Keratinocyte (primary cell): Measurements from ENCODE around the gene SPECC1L.

Experiments used
- EZH2 ChIP-seq: IDR thresholded peaks from one replicate; pipeline ENCODE4 v1.6.1; 2012; ENCODE audit warnings: inconsistent platforms, mild to moderate bottlenecking, low read length, moderate library complexity
- TF ChIP-seq, protein P1 (sequence below), 3 experiments: IDR thresholded peaks in 1 of 3; conservative IDR thresholded peaks in 1 of 3; optimal IDR thresholded peaks in 1 of 3; 2 replicates in 2 of 3; 3 replicates in 1 of 3; pipeline versions ENCODE3 to v1.5.1; 2011; ENCODE audit warnings: low read length in 3 of 3, mild to moderate bottlenecking in 3 of 3, moderate library complexity in 2 of 3, control low read depth in 1 of 3, inconsistent platforms in 1 of 3; ENCODE audit not compliant: insufficient read depth in 2 of 3; ENCODE audit errors: extremely low read depth in 1 of 3

DNA sequence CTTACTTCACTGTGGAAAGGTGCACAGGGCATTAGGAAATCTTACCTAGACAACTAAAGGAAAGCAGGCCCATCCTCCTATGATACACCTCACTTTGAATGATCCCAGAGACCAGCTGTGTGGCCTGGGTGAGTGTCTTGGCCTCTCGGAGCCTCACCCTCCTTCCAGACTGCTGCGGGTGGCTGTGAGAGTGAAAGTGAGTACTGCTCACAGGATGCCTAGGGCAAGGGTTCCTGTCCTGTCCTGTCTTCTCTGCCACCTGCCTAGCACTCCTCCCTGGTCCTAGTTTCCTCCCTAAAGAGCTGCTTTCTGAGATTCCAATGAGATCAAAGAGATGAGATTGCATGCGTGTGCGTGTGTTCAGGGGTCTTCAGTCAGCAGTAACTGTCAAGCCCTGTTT, 137.3 kb downstream of the SPECC1L start:
- TF ChIP-seq, protein P1, sequence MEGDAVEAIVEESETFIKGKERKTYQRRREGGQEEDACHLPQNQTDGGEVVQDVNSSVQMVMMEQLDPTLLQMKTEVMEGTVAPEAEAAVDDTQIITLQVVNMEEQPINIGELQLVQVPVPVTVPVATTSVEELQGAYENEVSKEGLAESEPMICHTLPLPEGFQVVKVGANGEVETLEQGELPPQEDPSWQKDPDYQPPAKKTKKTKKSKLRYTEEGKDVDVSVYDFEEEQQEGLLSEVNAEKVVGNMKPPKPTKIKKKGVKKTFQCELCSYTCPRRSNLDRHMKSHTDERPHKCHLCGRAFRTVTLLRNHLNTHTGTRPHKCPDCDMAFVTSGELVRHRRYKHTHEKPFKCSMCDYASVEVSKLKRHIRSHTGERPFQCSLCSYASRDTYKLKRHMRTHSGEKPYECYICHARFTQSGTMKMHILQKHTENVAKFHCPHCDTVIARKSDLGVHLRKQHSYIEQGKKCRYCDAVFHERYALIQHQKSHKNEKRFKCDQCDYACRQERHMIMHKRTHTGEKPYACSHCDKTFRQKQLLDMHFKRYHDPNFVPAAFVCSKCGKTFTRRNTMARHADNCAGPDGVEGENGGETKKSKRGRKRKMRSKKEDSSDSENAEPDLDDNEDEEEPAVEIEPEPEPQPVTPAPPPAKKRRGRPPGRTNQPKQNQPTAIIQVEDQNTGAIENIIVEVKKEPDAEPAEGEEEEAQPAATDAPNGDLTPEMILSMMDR (optimal IDR thresholded peaks at IDR 0.05 in 1 of 3, IDR thresholded peaks at IDR 0.05 in 1 of 3, conservative IDR thresholded peaks at IDR 0.05 in 1 of 3; ENCODE audit: extremely low read depth in 1 of 3, insufficient read depth in 2 of 3, low read length in 3 of 3), result no peak
- TF ChIP-seq EZH2, result no peak
